ENCODE measurements around the gene NARF.

DNA sequence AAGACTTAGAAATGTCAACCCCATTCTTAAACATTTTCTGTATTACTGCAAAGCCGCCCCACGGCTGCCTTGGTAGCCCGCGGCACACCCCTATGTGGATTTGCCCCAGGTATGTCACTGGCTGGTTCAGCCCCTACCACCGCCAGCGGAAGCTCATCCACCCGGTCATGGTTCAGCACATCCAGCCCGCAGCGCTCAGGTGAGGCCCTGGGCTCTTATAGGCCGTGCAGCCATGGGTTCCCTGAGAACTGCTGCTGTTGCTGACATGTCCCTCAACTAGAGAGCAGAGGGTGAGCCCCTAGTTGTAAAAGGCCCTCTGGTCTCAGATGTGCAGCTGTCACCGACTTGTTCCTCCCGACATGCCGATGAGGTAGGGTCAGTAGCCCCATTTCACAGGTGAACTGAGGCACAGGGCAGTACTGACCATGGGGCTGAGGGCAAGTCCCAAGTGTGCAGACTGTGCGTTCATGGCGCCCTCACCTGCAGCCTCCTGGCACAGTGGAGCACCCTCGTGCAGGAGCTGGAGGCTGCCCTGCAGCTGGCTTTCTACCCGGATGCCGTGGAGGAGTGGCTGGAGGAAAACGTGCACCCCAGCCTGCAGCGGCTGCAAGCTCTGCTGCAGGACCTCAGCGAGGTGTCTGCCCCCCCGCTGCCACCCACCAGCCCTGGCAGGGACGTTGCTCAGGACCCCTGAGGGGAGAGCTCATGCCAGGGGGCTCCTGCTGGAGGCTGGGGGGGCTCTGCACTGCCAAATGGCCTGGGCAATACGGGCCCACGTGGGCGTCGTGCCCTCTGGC lies 16.7 kb upstream of the NARF start:
- TF ChIP-seq, protein P1, sequence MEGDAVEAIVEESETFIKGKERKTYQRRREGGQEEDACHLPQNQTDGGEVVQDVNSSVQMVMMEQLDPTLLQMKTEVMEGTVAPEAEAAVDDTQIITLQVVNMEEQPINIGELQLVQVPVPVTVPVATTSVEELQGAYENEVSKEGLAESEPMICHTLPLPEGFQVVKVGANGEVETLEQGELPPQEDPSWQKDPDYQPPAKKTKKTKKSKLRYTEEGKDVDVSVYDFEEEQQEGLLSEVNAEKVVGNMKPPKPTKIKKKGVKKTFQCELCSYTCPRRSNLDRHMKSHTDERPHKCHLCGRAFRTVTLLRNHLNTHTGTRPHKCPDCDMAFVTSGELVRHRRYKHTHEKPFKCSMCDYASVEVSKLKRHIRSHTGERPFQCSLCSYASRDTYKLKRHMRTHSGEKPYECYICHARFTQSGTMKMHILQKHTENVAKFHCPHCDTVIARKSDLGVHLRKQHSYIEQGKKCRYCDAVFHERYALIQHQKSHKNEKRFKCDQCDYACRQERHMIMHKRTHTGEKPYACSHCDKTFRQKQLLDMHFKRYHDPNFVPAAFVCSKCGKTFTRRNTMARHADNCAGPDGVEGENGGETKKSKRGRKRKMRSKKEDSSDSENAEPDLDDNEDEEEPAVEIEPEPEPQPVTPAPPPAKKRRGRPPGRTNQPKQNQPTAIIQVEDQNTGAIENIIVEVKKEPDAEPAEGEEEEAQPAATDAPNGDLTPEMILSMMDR (IDR thresholded peaks at IDR 0.05; ENCODE audit: insufficient read depth, low read length, poor library complexity, severe bottlenecking), result no peak
- no peak for TF ChIP-seq EZH2phosphoT487 (conservative IDR thresholded peaks at IDR 0.05; ENCODE audit: low read length)

Data from SU-DHL-6 (cell line).